GM12801 (cell line): ENCODE data around the gene TMEM200B.

Source experiments
- TF ChIP-seq, protein P1 (sequence below): IDR thresholded peaks from one replicate; pipeline ENCODE4 v1.5.1; 2011; ENCODE audit warnings: control low read depth; ENCODE audit not compliant: insufficient read length; ENCODE audit errors: extremely low read depth

TMEM200B gene

DNA sequence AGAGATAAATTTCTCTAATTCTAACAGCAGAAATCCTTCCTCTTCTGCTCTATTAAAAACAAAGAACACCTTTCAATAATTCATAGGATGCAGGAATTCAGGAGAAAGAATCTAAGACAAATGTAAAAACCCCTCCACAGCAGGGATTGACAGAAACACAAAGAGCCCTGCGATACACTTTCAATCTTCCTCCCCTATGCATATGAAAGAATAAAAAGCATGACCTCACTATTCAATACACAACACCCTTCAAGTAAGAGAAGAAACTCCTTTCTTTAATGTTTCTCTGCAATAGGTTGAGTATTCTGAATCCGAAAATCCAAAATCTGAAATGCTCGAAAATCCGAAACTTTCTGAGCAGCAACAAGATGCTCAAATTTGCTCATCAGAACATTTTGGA is 40.9 kb upstream of the TMEM200B start:
- TF ChIP-seq, protein P1, sequence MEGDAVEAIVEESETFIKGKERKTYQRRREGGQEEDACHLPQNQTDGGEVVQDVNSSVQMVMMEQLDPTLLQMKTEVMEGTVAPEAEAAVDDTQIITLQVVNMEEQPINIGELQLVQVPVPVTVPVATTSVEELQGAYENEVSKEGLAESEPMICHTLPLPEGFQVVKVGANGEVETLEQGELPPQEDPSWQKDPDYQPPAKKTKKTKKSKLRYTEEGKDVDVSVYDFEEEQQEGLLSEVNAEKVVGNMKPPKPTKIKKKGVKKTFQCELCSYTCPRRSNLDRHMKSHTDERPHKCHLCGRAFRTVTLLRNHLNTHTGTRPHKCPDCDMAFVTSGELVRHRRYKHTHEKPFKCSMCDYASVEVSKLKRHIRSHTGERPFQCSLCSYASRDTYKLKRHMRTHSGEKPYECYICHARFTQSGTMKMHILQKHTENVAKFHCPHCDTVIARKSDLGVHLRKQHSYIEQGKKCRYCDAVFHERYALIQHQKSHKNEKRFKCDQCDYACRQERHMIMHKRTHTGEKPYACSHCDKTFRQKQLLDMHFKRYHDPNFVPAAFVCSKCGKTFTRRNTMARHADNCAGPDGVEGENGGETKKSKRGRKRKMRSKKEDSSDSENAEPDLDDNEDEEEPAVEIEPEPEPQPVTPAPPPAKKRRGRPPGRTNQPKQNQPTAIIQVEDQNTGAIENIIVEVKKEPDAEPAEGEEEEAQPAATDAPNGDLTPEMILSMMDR = no peak

DNA sequence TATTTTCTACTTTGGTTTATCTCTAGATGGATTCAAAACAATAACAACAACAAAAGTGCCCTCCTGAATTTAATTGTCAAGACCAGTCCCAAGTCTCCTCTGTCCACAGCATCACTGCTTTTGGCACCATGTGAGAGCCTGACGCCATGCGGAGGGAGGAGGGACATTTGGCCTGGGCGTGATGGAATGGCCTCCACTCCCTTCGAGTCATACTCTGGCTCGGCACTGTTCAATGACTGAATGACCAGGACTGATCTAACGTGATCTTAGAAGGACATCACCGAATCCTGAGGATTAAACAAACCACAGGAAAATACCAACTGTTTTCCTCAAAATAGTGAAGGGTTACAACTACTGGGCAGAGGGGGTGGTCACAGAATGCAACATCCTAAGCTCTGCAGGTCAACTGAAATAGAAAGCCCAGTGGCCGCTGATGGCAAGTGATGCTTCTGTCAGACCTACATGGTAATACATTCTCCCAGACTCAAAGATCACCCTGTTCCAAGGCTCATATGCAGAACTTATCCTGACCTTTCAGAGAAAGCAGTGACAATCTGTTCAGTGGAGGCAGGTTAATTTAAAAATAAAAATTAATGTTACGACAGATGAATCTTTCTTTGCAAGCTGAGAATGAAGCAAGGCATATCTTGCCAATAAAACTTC is 38.9 kb upstream of the TMEM200B start:
- TF ChIP-seq, protein P1 = no peak

DNA sequence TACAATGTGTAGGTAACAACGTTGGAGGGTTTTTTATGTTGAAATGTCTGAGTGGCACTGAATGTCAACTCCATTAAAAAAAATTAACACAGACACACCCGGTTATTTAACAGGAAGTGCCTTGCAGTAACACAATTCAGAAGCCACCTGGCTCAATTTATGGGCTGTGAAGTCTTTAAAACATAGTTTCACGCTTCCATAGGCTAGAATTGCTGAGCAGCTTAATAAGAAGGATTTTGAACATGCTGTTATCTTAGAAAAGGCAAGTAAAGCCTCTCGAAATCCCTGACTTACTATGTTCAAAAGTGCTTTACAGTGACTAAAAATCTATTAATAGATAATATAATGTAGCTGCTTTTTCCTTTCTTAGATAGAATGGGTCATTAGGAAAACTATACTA is 38.3 kb upstream of the TMEM200B start:
- TF ChIP-seq, protein P1 = no peak

DNA sequence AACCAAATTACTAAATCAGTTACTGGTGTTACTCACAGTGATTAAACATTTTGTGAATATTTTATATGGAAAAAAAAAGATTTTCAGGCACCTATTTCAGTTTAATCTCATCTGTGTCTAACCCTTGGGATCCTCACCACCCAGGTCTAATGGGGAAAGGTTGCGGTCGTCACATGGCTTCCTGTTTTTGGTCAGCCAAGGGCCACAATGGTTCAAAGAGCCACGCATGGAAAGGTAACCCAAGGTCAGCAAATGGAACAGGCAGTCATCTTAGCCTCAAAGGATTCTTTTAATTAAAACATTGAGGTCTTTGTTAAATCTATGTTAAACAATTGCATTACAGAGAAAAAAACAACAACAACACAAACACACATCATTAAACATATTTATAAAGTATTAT is 36.1 kb upstream of the TMEM200B start:
- TF ChIP-seq, protein P1 = no peak

DNA sequence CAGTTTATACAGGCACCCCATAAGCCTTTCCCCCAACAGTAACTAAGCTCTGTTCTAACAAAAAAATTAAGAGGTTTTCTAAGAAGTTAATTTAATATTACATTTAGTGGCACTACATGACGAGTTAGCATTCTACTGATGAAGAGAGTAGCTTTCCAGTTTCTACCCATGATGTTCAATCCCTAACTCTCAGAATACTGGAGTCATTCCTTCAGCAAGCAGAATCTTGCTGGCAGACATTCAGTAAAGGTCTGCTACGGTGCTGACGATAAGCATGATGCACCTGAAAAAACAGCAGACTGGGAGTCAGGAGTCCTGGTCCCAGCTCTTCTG is 33.5 kb upstream of the TMEM200B start:
- TF ChIP-seq, protein P1 = no peak

DNA sequence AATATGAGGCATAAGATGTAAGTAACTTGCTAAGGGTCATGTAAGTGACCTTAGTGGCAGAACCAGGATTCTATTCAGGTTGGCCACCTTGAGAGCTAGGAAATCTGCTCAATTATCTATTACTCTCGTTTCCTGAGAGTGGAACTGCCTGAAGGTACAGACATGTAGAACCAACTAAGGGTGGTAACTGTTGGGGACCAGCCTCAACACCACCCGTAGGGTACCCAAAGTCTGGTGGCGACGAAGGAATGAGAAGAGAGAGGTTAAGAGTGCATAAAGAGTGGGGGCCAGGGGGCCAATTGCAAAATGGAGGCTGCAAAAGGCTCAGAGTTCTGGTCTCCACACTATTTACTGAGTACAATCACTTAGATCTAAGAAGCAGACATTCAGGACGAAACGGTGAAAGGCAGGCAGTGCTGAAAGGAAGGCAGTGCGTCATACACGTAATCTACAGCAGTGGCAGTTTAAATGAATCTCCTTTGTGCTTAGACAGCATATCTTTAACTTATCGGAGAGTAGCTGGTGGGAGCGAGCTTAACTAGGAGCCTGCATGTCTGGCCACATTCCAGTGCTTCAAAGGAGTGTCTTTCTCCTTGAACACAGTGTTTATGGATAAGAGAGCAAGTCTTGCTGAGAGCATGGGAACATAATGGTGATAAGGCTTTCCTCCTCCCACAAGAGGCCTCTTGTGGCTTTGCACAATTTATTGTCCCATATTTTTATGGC is 33.0 kb upstream of the TMEM200B start:
- TF ChIP-seq, protein P1 = no peak

DNA sequence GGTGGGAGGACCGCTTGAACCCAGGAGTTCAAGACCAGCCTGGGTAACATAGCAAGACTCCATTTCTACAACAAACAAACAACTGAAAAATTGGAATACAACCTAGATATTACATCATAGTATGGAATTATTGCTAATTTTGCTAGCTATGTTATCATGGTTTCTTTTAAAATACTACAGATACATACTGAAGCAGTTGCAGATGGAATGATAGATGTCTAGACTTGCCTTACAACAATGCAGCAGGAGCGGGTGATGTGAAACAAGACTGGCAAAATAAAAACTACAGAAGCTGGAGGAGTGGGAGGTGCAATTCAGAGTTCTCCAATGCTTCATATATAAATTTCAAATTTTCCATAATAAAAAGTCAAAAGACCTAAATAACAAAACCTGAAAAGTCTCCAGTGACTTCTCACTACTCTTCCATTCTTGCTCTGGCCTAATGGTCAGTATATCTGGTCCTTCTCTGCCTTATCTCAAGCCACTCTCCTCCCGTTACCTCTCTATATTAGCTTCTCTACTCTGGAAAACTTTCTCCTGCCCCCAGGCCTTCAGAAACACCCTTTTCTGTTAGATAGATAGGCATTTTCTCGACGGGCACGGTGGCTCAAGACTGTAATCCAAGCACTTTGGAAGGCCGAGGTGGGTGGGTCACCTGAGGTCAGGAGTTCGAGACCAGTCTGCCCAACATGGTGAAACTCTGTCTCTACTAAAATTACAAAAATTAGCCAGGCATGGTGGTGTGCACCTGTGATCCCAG is 28.5 kb upstream of the TMEM200B start:
- TF ChIP-seq, protein P1 = no peak
